Tibial nerve (tissue), 4 donors: Measurements from ENCODE around the gene GRIK4. TPM values are rescaled to one million over a fixed set of nuclear protein-coding genes. Genes with fewer than 3 reads are reported as not detected.

ENCODE experiments used
- DNase-seq, 2 donors: peaks; one replicate each; pipeline ENCODE4 v3.0.0-alpha.2; 2019; ENCODE audit warnings: low spot score in 2 of 2
- H3K27ac ChIP-seq, 4 donors: fragments of 200-600 bp; sonication (generic) in 3 of 4; one replicate each; pipeline ENCODE4 v1.5.1; 2017 to 2019; ENCODE audit warnings: mild to moderate bottlenecking in 1 of 4
- H3K27me3 ChIP-seq, 2 donors: fragments of 200-600 bp; sonication (generic) in 1 of 2; one replicate each; pipeline versions ENCODE4 v1.5.1 to v1.6.0; 2017 to 2019
- H3K36me3 ChIP-seq, 3 donors: fragments of 200-600 bp; sonication (generic); one replicate each; pipeline ENCODE4 v1.5.1; 2018 to 2019
- H3K4me1 ChIP-seq, 4 donors: fragments of 200-600 bp; sonication (generic) in 3 of 4; one replicate each; pipeline ENCODE4 v1.5.1; 2017 to 2019
- H3K4me3 ChIP-seq, 4 donors: fragments of 200-600 bp; sonication (generic) in 3 of 4; one replicate each; pipeline ENCODE4 v1.5.1; 2017 to 2019; ENCODE audit warnings: mild to moderate bottlenecking in 1 of 4, moderate library complexity in 1 of 4
- H3K9me3 ChIP-seq, 4 donors: fragments of 200-600 bp; sonication (generic) in 3 of 4; one replicate each; pipeline ENCODE4 v1.5.1; 2017 to 2019
- CTCF ChIP-seq, 5 experiments: fragments of 200-600 bp in 3 of 5; fragments of 450-650 bp in 2 of 5; sonication (generic) in 3 of 5; IDR thresholded peaks; one replicate each; pipeline ENCODE4 v1.5.1; 2016 to 2019; ENCODE audit warnings: antibody characterized with exemption in 5 of 5, mild to moderate bottlenecking in 3 of 5, moderate library complexity in 2 of 5
- EP300 ChIP-seq, 2 donors: sonication (generic); formaldehyde crosslinking; IDR thresholded peaks; one replicate each; pipeline ENCODE4 v1.6.1; 2017; ENCODE audit warnings: antibody characterized with exemption in 2 of 2, mild to moderate bottlenecking in 1 of 2
- POLR2A ChIP-seq, 2 donors: fragments of 450-650 bp; IDR thresholded peaks; one replicate each; pipeline ENCODE4 v1.6.1; 2017; ENCODE audit warnings: antibody characterized with exemption in 2 of 2, mild to moderate bottlenecking in 2 of 2, moderate library complexity in 2 of 2
- WGBS, 2 donors: methylation state at CpG; one replicate each; pipeline ENCODE4 v1.1.5; 2018; 5-methylcytosine and 5-hydroxymethylcytosine counted together
- total RNA-seq, 4 donors: library from RNA; depleted of rRNA; stranded (reverse); fragments of >200 nt; gene quantifications; one replicate each; pipeline ENCODE4 v1.1.0, GENCODE V29; 2016

The GRIK4 gene
- total RNA-seq, 4 donors from 2014 or later: 0.22 to 0.98 TPM; not detected in 2

- no peak overlapping the region for H3K27ac ChIP-seq
- no peaks in the 10 kb centered on the region for H3K27me3 ChIP-seq
- no peaks in the 10 kb centered on the region for H3K4me1 ChIP-seq
- H3K4me3 ChIP-seq: no peak overlapping the region
- no peak for DNase-seq
- H3K9me3 ChIP-seq: no peaks in the 10 kb centered on the region
- TF ChIP-seq CTCF (IDR thresholded peaks at IDR 0.05) (no peak), POLR2A (IDR thresholded peaks at IDR 0.05) (no peak), EP300 (IDR thresholded peaks at IDR 0.05) (no peak)
- 65 to 68% methylated on average over 16 of the region's 16 CpGs for whole genome bisulfite sequencing, 2 donors
- H3K36me3 ChIP-seq: no peaks in the 10 kb centered on the region
Measured at GRCh38 chr11:120681434-120682331, 170.1 kb downstream of the GRIK4 start.

DNA sequence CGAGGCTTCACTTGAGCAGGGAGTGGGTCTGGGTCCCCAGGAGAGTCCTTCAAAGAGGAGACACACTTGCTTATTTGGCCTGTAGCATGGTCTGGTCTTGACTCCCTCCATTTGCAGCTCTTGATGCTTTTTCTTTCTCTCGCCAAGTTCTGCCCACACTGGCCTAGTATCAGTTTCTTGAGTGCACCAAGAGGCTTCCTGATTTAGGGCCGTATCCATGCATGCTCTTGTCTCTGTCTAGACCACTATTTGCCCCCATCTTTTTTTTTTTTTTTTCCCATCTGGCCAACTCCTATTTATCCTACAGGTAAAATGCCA, 170.7 kb downstream of the GRIK4 start:
- Histone ChIP-seq H3K36me3 (no peaks in the 10 kb centered on the region), H3K27me3 (no peaks in the 10 kb centered on the region), H3K9me3 (no peaks in the 10 kb centered on the region), H3K4me1 (no peaks in the 10 kb centered on the region), H3K27ac (no peak overlapping the region), H3K4me3 (no peak overlapping the region)
- TF ChIP-seq CTCF (IDR thresholded peaks at IDR 0.05): no peak
- TF ChIP-seq POLR2A (IDR thresholded peaks at IDR 0.05): no peak
- DNase-seq: no peak
- 78 to 85% methylated on average over 3 of the region's 3 CpGs for WGBS, 2 donors

DNA sequence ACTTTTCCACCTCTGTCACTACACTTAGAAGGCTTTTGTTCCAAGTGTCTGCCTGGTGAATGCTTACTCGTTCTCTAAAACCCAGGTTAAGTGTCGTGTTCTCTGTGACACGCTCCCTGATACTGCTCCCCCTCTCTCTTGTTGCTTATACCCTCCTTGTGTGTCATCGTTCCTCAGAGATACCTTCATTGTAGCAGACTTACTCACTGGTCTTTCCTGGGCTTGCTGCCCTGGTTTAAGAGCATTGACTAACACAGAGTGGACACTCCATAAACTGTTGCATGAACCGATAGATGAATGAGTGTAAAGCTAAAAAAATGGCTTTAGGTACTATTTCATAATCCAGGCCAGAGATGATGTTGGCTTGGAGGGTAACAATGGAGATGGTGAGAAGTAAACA, 171.3 kb downstream of the GRIK4 start:
- no peaks in the 10 kb centered on the region for H3K4me1 ChIP-seq
- TF ChIP-seq CTCF (IDR thresholded peaks at IDR 0.05) (no peak), POLR2A (IDR thresholded peaks at IDR 0.05) (no peak), EP300 (IDR thresholded peaks at IDR 0.05) (no peak)
- H3K27me3 ChIP-seq: no peaks in the 10 kb centered on the region
- 94% methylated on average over 5 of the region's 5 CpGs for WGBS, 2 donors
- H3K27ac ChIP-seq: no peak overlapping the region
- DNase-seq: no peak
- H3K4me3 ChIP-seq: no peak overlapping the region
- H3K36me3 ChIP-seq: no peaks in the 10 kb centered on the region
- H3K9me3 ChIP-seq: no peaks in the 10 kb centered on the region

- Histone ChIP-seq H3K4me3 (no peak overlapping the region), H3K36me3 (no peaks in the 10 kb centered on the region), H3K27me3 (no peaks in the 10 kb centered on the region), H3K9me3 (no peaks in the 10 kb centered on the region), H3K27ac (no peak overlapping the region), H3K4me1 (no peaks in the 10 kb centered on the region)
- DNase-seq: no peak
- WGBS, 2 donors: 84 to 87% methylated on average over 7 of the region's 7 CpGs
- TF ChIP-seq POLR2A (IDR thresholded peaks at IDR 0.05): no peak
- no peak for TF ChIP-seq CTCF (IDR thresholded peaks at IDR 0.05)
- no peak for TF ChIP-seq EP300 (IDR thresholded peaks at IDR 0.05)
Measured at GRCh38 chr11:120686516-120686915, 175.0 kb downstream of the GRIK4 start.

GRCh38 chr11:120688163-120688562, 176.6 kb downstream of the GRIK4 start:
- no peak for DNase-seq
- H3K9me3 ChIP-seq: no peaks in the 10 kb centered on the region
- no peaks in the 10 kb centered on the region for H3K36me3 ChIP-seq
- H3K4me1 ChIP-seq: no peaks in the 10 kb centered on the region
- 45 to 60% methylated on average over 1 of the region's 1 CpG for WGBS, 2 donors
- H3K27me3 ChIP-seq: no peaks in the 10 kb centered on the region
- TF ChIP-seq CTCF (IDR thresholded peaks at IDR 0.05) (no peak), EP300 (IDR thresholded peaks at IDR 0.05) (no peak), POLR2A (IDR thresholded peaks at IDR 0.05) (no peak)
- no peak overlapping the region for H3K4me3 ChIP-seq
- no peak overlapping the region for H3K27ac ChIP-seq
